Lower leg skin (tissue), 3 donors: Measurements from ENCODE around the gene UBE2B.

Experiments
- CTCF ChIP-seq, 3 donors: fragments of 450-650 bp; IDR thresholded peaks; one replicate each; pipeline ENCODE4 v1.5.1; 2016; ENCODE audit warnings: antibody characterized with exemption in 3 of 3, mild to moderate bottlenecking in 3 of 3, moderate library complexity in 2 of 3
- POLR2A ChIP-seq, 2 donors: fragments of 450-650 bp; IDR thresholded peaks; one replicate each; pipeline ENCODE4 v1.6.1; 2016 to 2017; ENCODE audit warnings: antibody characterized with exemption in 2 of 2, mild to moderate bottlenecking in 1 of 2, moderate library complexity in 1 of 2

DNA sequence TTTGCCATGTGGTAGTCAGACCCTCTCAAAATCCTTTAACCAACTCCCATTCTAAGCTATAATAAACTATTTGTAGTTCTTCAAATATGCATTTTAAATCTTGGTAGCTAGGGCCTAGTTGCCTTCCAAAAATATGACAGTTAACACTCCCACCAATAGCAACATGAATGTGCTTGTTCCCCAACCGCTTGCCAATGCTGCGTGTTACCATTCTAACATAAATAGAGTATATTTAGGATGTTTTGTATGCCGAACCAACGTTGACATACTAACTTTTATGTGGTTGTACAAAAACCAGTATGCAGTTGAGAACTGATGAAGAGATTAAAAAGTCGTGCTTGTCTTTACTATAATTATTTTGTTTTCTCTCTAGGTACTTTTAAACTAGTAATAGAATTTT lies 9.0 kb downstream of the UBE2B start:
- TF ChIP-seq CTCF (IDR thresholded peaks at IDR 0.05) = no peak
- no peak for TF ChIP-seq POLR2A (IDR thresholded peaks at IDR 0.05)
